ENCODE results near the gene EML1.

Gene EML1

DNA sequence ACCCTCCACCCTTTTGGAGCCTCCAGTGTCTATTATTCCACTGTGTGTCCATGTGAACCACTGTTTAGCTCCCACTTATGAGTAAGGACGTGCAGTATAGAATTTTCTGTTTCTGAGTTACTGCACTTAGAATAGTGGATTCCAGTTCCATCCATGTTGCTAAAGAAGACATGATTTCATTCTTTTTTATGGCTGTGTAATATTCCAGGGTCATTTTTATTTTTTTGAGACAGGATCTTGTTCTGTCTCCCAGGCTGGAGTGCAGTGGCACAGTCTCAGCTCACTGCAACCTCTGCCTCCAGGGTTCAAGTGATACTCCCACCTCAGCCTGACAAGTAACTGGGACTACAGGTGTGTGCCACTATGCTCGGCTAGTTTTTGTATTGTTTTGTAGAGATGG, 31.6 kb downstream of the EML1 start:
- DNase-seq (ENCODE audit: low spot score), result no peak

GRCh38 chr14:99829450-99829849, 36.2 kb downstream of the EML1 start:
- no peak for DNase-seq (ENCODE audit: low spot score)

GRCh38 chr14:99831303-99831702, 38.1 kb downstream of the EML1 start:
- no peak for DNase-seq (ENCODE audit: low spot score)

- DNase-seq (ENCODE audit: low spot score), result no peak
Measured at GRCh38 chr14:99831903-99832685, 38.9 kb downstream of the EML1 start.

DNA sequence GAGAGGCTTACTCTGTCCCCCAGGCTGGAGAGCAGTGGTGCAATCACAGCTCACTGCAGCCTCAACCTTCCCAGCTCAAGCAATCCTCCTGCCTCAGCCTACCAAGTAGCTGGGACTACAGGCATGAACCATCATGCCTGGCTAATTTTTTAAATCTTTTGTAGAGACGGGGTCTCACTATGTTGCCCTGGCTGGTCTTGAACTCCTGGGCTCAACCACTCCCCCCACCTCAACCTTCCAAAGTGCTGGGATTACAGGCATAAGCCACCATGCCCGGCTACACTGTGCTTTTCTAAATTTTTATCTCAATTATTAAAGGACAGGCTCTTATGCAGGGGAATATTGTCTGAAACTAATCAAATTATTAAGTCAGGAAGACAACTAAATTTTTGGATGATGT, 44.6 kb downstream of the EML1 start:
- DNase-seq (ENCODE audit: low spot score), result no peak

- no peak for DNase-seq (ENCODE audit: low spot score)
Measured at GRCh38 chr14:99838639-99839134, 45.5 kb downstream of the EML1 start.

- no peak for DNase-seq (ENCODE audit: low spot score)
Measured at GRCh38 chr14:99839696-99840095, 46.5 kb downstream of the EML1 start.

DNA sequence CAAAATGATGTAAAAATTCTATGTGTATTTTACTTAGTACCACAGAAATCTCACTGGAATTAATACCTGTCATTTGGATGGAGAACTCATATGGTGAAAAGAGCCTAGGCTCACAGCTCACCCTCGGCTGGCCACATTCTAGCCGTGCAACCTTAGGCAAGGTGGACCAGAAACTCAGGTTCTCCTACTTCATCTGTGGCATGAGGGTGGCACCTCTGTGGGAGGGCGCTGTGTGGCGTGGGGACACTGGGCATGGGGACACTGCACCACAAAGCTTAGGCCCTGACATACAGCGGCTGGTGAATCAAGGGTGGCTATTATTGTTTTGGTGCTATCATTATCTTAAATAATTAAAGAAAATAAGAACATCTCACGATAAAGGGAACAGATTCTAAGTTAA, 47.1 kb downstream of the EML1 start:
- no peak for DNase-seq (ENCODE audit: low spot score)

- no peak for DNase-seq (ENCODE audit: low spot score)
Measured at GRCh38 chr14:99840774-99841305, 47.6 kb downstream of the EML1 start.

GRCh38 chr14:99841436-99842071, 48.3 kb downstream of the EML1 start:
- no peak for DNase-seq (ENCODE audit: low spot score)

DNA sequence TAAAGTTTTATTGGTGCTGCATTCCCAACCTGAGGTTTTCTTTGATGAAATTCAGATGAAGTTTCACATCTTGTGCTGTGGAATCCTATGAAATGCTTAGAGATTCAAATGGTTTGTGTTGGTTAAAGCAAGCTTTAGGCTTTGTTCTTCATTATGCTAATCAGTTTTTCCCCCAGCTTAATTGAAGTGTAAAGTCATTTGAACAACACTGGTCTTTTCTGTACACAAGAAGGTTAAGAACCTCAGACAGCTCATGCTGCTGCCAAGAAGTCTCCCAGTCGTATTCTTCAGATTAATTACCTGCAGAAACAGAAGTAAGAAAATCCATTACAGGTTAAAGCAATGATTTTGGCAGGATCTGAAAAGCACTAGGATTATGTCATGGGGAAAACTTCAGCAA, 48.9 kb downstream of the EML1 start:
- DNase-seq (ENCODE audit: low spot score), result no peak

- DNase-seq (ENCODE audit: low spot score), result no peak
Measured at GRCh38 chr14:99846808-99847207, 53.6 kb downstream of the EML1 start.

GRCh38 chr14:99850709-99851108, 57.5 kb downstream of the EML1 start:
- no peak for DNase-seq (ENCODE audit: low spot score)

DNA sequence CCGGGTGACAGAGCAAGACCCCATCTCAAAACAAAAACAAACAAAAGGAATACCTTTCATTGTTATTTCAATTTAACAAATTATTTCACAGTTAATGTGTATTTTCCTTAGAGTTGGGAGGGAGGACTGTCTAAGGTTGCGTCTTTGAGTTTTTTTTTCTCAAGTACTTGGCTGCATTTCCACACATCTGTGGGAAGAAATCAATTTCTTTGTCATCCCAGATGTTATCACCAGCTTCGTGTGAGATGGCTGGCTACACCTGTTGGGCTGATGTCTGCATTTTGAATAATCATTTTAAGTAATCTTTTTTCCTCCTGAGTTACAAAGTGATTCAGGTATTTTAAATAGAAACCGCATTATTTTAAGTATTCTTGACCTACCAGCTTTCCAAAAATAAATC, 59.4 kb downstream of the EML1 start:
- DNase-seq (ENCODE audit: low spot score), result no peak

- DNase-seq (ENCODE audit: low spot score), result no peak
Measured at GRCh38 chr14:99853206-99853605, 60.0 kb downstream of the EML1 start.

DNA sequence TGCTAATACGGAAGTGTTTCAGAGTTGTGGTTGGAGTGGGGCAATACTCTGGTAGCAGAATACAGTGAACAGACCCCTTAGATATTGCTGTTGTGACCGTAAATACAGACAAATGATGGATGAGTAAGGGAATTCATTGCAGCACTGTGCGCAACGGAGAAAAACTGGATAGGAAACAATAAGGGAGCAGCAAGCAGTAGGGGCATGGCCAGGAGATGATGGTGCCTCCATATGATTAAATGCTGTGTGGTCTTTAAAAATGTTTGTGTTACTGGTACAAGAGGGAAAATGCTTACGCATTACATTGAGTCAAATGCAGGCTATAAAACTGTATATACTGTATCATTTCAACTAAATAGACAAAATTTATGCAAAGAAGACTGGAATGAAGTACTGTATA, 61.6 kb downstream of the EML1 start:
- no peak for DNase-seq (ENCODE audit: low spot score)

DNA sequence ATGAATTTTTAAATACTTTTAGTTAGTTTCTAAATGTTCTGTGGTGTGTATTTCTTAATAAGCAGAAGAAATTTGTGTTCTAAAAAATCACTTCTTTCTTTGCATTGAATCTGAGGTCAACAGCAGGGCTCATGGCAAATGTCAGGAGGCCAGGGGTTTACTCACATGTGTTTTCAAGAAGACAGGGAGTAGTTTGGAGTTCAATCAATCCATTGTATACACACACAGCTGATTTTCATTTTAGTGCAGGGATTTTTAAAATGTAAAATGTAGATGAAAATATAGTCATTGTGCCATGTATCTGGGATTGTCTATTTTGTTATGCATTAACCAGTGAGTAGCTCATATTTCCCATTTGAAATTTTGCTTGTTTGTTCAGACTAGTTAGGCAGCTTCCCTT, 62.1 kb downstream of the EML1 start:
- no peak for DNase-seq (ENCODE audit: low spot score)

GRCh38 chr14:99857551-99857950, 64.3 kb downstream of the EML1 start:
- no peak for DNase-seq (ENCODE audit: low spot score)

DNA sequence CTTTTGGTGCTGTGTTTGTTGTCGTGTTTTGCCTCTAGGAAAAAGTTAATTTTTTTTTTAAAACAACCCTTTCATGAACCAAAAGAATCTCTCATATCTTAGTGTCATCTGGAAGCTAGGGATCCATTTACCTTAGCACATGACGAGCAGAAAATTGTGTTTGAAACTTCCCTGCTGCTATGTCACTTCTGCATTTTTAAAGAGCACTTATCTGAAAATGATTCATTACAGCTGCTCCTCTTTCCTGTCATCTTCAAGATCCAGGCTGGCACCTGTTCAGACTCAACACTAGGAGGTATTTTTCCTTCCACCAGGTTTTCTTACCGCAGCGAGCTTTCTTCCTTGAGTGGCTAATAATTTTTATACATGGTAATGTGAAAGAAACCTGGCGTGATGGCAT, 67.0 kb downstream of the EML1 start:
- DNase-seq (ENCODE audit: low spot score), result no peak

DNA sequence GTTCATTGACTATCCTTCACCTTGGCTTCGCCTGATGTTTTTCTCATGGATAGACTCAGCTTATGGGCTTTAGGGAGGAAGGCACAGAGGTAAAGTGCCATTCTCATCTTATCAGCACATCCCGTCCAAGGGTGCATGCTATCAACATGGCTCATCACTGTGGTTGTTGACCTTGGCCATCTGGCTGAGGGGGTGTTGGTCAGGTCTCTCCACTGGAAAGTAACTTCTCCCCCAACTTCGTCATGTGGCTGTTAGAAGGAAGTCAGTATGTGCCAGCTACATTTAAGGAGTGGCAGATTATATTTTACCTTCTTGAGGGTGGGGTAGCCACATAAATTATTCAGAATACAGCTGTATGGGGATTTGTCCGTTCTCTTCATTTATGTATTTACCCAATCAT, 68.9 kb downstream of the EML1 start:
- DNase-seq (ENCODE audit: low spot score), result no peak

DNA sequence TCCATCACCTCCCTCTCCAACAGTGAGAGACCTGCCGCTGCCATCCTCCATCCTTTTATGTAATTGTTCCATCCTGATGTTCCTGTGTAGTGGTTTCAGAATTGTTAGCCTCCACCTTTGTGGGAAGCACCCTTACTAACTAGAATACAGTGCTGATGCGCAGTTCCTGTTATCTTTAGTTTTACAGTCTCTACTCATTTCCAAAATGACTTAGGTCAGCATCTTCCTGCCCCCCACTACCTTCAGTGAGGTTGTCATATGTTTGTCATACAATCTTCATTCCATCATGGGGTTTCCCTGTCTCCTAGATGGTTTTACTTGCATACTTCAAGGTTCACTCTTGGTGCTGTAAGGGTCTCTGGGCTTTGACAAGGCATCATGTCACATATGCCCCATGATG, 69.8 kb downstream of the EML1 start:
- DNase-seq (ENCODE audit: low spot score), result no peak

DNA sequence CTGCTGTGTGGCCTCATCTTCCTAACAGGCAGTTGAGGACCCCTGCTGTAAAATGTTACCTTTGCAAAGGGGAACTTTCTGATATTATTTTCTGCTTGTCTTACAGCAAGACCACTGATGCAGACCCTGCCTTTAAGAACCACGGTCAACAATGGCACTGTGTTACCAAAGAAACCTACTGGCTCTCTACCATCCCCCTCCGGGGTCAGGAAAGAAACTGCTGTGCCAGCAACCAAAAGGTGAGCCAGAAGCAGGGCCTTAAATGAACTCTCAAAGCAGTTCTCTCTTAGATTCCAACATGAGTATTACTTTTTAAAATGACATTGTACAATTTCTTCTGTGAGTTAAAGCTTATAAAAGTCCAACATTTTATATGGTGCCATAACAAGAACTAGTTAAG, 72.2 kb downstream of the EML1 start:
- no peak for DNase-seq (ENCODE audit: low spot score)

DNA sequence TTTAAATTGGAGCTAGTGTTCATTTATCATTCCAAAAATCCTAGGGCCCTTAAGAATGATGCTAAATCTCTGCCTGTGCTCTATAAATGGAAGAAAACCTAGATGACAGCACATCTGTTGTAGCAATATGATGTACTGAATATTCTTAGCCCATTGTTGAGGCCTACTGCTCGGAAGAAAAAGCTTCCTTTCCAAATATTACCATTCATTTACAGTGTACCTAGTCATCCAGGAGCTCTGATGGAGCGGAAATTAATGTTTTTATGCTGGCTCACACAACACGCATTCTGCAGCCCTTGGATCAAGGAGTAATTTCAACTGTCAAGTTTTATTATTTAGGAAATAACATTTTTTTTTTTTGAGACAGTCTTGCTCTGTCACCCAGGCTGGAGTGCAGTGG, 77.4 kb downstream of the EML1 start:
- no peak for DNase-seq (ENCODE audit: low spot score)

- DNase-seq (ENCODE audit: low spot score), result no peak
Measured at GRCh38 chr14:99871771-99872170, 78.6 kb downstream of the EML1 start.

All from hematopoietic multipotent progenitor cell treated with erythropoietin and hydrocortisone succinate and interleukin-3 and kit ligand, for 17 days (in vitro differentiated cells).